GM10248 (cell line): ENCODE data around the gene ZNRF1.
"Not testable (repeated sequence)": the region's sequence is repeated elsewhere in the genome, so short reads cannot be mapped to it uniquely, and the experiment has no call there.

Experiments
- CTCF ChIA-PET: fragments of 300-600 bp; sonication (Branson Sonifier 250); formaldehyde crosslinking; extraction: SDS; loops from one replicate; lab custom pipeline; 2021; ENCODE audit warnings: antibody characterized with exemption; lab: Yijun Ruan, JAX
- POLR2A ChIA-PET: fragments of 350-650 bp; sonication (Branson Sonifier 250); formaldehyde crosslinking; extraction: SDS; loops from one replicate; lab custom pipeline; 2020; ENCODE audit warnings: antibody characterized with exemption; lab: Yijun Ruan, JAX
- DNase-seq: peaks from one replicate; pipeline ENCODE4 v3.0.0; 2012; ENCODE audit errors: extremely low spot score
- CTCF ChIP-seq: IDR thresholded peaks from 2 replicates; pipeline ENCODE4 v1.5.1; 2012; ENCODE audit warnings: mild to moderate bottlenecking, low read depth; ENCODE audit errors: extremely low read depth, missing control alignments, control extremely low read depth

ZNRF1 gene

GRCh38 chr16:75121949-75122568 lies 123.2 kb downstream of the ZNRF1 start:
- DNase-seq = no peak
- CTCF ChIA-PET = interaction anchor here (1.1 to 4.8 kb wide), 3 partner anchors 12 to 78 kb away, joined by 3 to 32 read pairs (median 3); no protein-coding TSS in a partner anchor
- no peak for TF ChIP-seq CTCF
- POLR2A ChIA-PET = no interaction called here

DNA sequence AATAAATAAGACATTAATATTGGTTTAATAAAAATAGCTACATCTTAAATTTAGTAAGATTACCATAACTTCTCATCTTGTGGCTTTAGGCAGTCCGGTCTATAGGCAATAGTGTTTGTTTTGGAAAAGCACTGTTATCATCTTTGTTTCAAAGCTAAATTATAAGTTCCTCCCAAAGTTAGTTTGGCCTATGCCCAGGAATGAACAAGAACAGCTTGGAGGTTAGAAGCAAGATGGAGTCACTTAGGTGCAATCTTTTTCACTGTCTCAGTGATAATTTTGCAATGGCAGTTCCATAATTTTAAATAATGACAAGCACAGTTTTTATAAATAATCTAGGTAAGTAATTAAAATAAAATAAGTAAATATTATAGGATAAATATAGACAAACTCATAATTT lies 123.8 kb downstream of the ZNRF1 start:
- DNase-seq = no peak
- no peak for TF ChIP-seq CTCF
- CTCF ChIA-PET = interaction anchor here (1.3 to 4.8 kb wide), 2 partner anchors 12 to 53 kb away, joined by 3 to 32 read pairs; no protein-coding TSS in a partner anchor
- POLR2A ChIA-PET = no interaction called here

DNA sequence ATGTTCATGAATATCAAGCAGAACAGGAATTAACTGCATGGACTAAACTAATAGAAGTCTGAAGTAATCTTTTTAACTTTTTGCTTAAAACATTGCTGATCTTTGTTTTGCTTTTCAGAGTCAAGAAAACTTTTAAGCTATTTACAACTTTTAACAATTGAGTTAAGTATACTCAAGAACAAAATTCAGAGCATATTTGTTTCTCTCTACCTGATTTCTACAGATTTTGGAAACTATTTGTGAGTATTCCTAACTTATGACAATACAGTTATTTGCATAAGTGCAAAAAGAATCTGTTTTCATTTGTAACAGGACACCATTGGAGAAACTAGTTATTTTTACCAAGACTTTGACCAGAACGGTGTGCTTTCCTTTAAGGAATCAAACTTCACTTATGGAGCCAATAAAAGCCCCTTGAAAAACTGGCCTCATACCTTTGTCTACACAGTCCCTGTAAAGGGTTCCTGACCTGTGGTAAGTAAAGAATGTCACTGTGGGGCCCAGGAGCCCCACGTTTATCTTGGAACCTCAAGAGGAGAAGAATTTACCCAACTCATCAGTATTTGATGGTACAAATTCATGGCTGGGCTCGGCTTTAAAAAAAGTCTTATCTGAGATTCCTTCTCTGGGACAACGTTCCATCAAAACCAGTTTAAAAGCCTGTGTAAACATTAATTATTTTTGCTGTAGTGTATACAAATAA lies 129.0 kb downstream of the ZNRF1 start:
- TF ChIP-seq CTCF = no peak
- CTCF ChIA-PET = interaction anchor here (1.3 to 1.5 kb wide), 2 partner anchors 16 to 119 kb away, joined by 3 to 5 read pairs; no protein-coding TSS in a partner anchor
- no peak for DNase-seq

DNA sequence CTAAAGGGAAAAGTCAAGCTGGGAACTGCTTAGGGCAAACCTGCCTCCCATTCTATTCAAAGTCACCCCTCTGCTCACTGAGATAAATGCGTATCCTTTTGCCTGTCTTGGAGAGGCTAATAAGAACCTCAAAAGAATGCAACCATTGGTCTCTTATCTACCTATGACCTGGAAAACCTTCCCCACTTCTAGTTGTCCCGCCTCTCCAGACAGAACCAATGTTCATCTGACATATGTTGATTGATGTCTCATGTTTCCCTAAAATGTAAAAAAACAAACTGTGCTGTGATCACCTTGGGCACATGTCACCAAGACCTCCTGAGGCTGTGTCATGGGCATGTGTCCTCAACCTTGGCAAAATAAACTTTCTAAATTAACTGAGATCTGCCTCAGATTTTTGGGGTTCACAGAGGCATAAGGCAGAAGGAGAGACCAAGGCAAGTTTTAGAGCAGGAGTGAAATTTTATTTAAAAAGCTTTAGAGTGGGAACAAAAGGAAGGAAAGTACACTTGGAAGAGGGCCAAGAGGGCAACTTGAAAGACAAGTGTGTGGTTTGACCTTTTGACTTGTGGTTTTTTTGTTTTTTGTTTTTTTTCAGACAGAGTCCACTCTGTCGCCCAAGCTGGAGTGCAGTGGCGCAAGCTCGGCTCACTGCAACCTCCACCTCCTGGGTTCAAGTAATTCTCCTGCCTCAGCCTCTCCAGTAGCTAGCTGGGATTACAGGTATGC lies 130.8 kb downstream of the ZNRF1 start:
- CTCF ChIA-PET = interaction anchor here (2.3 kb wide), 1 partner anchor 19 kb away, joined by 13 read pairs; no protein-coding TSS in a partner anchor
- POLR2A ChIA-PET, DNase-seq: not testable (repeated sequence)

More for the DNA sequence above, 129.0 kb downstream of the ZNRF1 start:
- POLR2A ChIA-PET = no interaction called here

GRCh38 chr16:75130150-75130771 lies 131.4 kb downstream of the ZNRF1 start:
- ChIA-PET POLR2A (no interaction called here), CTCF (interaction anchor here (1.2 to 2.3 kb wide), 2 partner anchors 17 to 19 kb away, joined by 3 to 13 read pairs; no protein-coding TSS in a partner anchor)
- TF ChIP-seq CTCF = no peak

GRCh38 chr16:75131081-75131480 lies 132.3 kb downstream of the ZNRF1 start:
- no peak for TF ChIP-seq CTCF
- ChIA-PET CTCF (interaction anchor here (1.2 to 2.3 kb wide), 2 partner anchors 17 to 20 kb away, joined by 3 to 13 read pairs; no protein-coding TSS in a partner anchor), POLR2A (no interaction called here)
- DNase-seq = no peak

More at GRCh38 chr16:75130150-75130771, 131.4 kb downstream of the ZNRF1 start:
- DNase-seq = no peak
